Kidney (tissue), 14 donors: ENCODE results near the gene UBE3B. TPM values are rescaled to one million over a fixed set of nuclear protein-coding genes. Genes with fewer than 3 reads are reported as not detected.

ENCODE experiments used
- DNase-seq, 5 donors: peaks; one replicate each; pipeline ENCODE4 v3.0.0-alpha.2; 2013 to 2020
- FAIRE-seq: peaks from 2 replicates; lab custom pipeline; 2012; peaks lifted over from hg19 to GRCh38; lab: Jason Lieb, UNC
- H3K27ac ChIP-seq, 2 donors: one replicate each; pipeline ENCODE4 v1.7.0; 2013; ENCODE audit warnings: low read depth in 2 of 2, low read length in 2 of 2, inconsistent platforms in 1 of 2
- H3K27me3 ChIP-seq: one replicate; pipeline ENCODE4 v1.7.1; 2013; ENCODE audit warnings: low read length, inconsistent platforms; ENCODE audit not compliant: control insufficient read depth, insufficient read depth
- H3K36me3 ChIP-seq, 3 donors: one replicate each; pipeline versions ENCODE4 v1.7.0 to v1.7.1; 2013; ENCODE audit warnings: low read length in 3 of 3, control low read depth in 1 of 3, inconsistent platforms in 1 of 3; ENCODE audit not compliant: insufficient read depth in 3 of 3, control insufficient read depth in 2 of 3
- H3K4me1 ChIP-seq, 3 donors: one replicate each; pipeline versions ENCODE4 v1.7.0 to v1.7.1; 2013; ENCODE audit warnings: low read length in 3 of 3, inconsistent platforms in 1 of 3, low read depth in 1 of 3; ENCODE audit not compliant: control insufficient read depth in 2 of 3, insufficient read depth in 2 of 3
- H3K4me3 ChIP-seq, 3 donors: one replicate each; pipeline versions ENCODE4 v1.7.0 to v1.8.1; 2013; ENCODE audit warnings: low read length in 3 of 3, control low read depth in 1 of 3, inconsistent platforms in 1 of 3
- H3K9ac ChIP-seq, 3 donors: one replicate each; pipeline versions ENCODE4 v1.7.0 to v1.7.1; 2013; ENCODE audit warnings: low read length in 3 of 3, control low read depth in 1 of 3, inconsistent platforms in 1 of 3
- H3K9me3 ChIP-seq, 3 donors: one replicate each; pipeline versions ENCODE4 v1.7.0 to v1.7.1; 2013; ENCODE audit warnings: low read length in 3 of 3, control low read depth in 1 of 3, inconsistent platforms in 1 of 3; ENCODE audit not compliant: control insufficient read depth in 2 of 3, insufficient read depth in 1 of 3
- intact Hi-C: fragments of 100-400 bp; cut with DNase I; formaldehyde crosslinking; loops from one replicate; pipeline ENCODE4 v1.11.1; 2022
- polyA plus RNA-seq: library from polyadenylated mRNA; stranded (reverse); fragments of 350-450 nt; fragmentation: Illumina TruSeq; extraction: RNeasy Lipid Tissue Mini Kit (QIAGEN cat#74804); gene quantifications from one replicate; pipeline ENCODE4 v1.2.3, GENCODE V29; 2014; ENCODE audit warnings: low read depth, low replicate concordance; ENCODE audit not compliant: insufficient read depth
- total RNA-seq: library from RNA; stranded (reverse); fragmentation: NEBNext Ultra II Directional; extraction: Animal tissue kit (Norgen Biotek cat#: 25700); gene quantifications from one replicate; pipeline ENCODE4 v1.2.1, GENCODE V29; 2021
- TF ChIP-seq, protein P1 (sequence below): IDR thresholded peaks from 3 replicates; pipeline ENCODE4 v1.5.1; 2012; ENCODE audit warnings: mild to moderate bottlenecking, moderate library complexity, borderline replicate concordance; ENCODE audit not compliant: insufficient read depth; ENCODE audit errors: extremely low read depth
- donor health status: control.
- donor health status: control.
- donor health status: control.
- donor health status: control.
- donor health status: control.
- donor health status: DM: yes; HTN: yes; CAD: no.
- donor health status: Normal renal cell carcinoma (clear cell type).

UBE3B gene
- total and polyA plus RNA-seq, 2 donors from 2014 or later, result 13.9 to 44.3 TPM

DNA sequence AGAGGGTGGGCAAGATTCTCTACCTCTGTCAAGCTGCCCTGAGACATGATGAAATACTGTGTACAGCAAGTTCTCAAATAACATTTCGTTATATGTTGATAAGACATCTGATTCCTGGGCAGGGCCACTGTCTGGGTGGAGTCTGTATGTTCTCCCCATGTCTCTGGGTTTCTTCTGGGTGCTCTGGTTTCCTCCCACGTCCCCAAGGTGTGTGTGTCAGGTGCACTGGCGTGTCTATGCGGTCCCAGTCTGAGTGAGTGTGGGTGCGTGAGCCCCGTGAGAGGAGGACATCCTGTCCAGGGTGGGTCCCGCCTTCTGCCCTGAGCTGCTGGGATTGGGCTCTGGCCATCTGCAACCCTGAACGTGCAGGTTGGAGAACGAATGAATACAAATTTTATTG lies 30.0 kb upstream of the UBE3B start:
- Histone ChIP-seq H3K9ac (no peak overlapping the region), H3K36me3 (peaks cover 2 to 19% (median 16%) of the 10 kb centered on the region in 3 donors), H3K4me1 (peaks cover 0 to 4% (median 0%) of the 10 kb centered on the region in 3 donors), H3K9me3 (no peaks in the 10 kb centered on the region), H3K27me3 (no peaks in the 10 kb centered on the region), H3K4me3 (no peak overlapping the region), H3K27ac (no peak overlapping the region)
- TF ChIP-seq, protein P1, sequence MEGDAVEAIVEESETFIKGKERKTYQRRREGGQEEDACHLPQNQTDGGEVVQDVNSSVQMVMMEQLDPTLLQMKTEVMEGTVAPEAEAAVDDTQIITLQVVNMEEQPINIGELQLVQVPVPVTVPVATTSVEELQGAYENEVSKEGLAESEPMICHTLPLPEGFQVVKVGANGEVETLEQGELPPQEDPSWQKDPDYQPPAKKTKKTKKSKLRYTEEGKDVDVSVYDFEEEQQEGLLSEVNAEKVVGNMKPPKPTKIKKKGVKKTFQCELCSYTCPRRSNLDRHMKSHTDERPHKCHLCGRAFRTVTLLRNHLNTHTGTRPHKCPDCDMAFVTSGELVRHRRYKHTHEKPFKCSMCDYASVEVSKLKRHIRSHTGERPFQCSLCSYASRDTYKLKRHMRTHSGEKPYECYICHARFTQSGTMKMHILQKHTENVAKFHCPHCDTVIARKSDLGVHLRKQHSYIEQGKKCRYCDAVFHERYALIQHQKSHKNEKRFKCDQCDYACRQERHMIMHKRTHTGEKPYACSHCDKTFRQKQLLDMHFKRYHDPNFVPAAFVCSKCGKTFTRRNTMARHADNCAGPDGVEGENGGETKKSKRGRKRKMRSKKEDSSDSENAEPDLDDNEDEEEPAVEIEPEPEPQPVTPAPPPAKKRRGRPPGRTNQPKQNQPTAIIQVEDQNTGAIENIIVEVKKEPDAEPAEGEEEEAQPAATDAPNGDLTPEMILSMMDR, result no peak
- FAIRE-seq, result no peak
- intact Hi-C loops, result no loop called here
- DNase-seq, result no peak

DNA sequence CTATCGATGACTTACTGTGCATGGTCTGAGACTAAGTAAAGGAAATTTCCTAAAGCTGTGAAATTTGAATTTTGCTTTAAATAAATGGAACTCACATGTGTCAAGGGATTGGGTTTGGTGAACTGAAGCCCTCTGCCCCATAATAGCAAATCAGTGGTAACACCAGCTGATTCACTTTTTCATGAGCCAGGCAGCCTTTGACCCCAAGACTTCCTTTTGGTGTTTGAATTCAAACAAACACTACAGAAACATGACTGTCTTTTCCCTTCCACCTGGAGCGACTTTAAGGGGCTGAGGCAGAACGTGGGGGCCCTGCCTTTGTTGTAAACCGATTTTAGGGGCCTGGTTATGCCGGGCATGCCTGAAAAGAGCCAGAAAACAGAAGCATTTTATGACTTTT lies 29.2 kb upstream of the UBE3B start:
- FAIRE-seq (no peak), DNase-seq (no peak)
- no peak overlapping the region for H3K4me3 ChIP-seq
- H3K4me1 ChIP-seq, result peaks cover 0 to 4% (median 0%) of the 10 kb centered on the region in 3 donors
- H3K27ac ChIP-seq, result no peak overlapping the region
- H3K9me3 ChIP-seq, result no peaks in the 10 kb centered on the region
- no peak overlapping the region for H3K9ac ChIP-seq
- peaks cover 2 to 23% (median 20%) of the 10 kb centered on the region in 3 donors for H3K36me3 ChIP-seq
- intact Hi-C loops, result no loop called here
- no peaks in the 10 kb centered on the region for H3K27me3 ChIP-seq
- TF ChIP-seq, protein P1, result no peak

DNA sequence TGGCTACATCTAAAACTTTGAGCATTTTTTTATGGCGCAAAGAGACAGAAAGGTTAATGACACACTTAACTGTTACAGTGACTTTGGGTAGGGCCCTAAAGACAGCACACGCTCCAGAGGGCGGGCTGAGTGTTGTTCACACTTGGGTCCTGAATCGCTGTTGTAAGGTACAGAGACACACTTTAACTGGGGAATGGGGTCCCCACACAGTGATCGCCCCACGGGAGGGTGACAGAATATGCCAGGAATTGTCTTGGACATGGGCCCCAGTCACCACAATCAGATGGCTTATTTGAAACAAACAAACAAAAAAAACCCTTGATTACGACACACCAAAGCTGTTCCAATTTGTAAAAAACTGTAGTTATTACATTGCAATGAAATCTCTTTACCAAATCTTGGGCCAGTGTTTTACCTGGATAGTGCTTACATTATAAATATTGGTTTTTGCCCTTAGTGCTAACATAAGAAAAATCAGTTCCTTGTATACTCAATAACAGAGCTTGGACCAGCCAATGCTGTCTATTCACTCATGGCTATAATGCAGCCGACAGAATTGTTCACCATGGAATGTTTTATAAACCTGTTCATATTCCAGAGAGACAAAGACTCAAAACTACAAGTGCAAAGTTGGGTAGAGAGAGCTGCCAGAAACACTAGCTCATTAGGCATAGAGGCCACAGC lies 28.6 kb upstream of the UBE3B start:
- intact Hi-C loops, result no loop called here
- TF ChIP-seq, protein P1, result no peak
- Histone ChIP-seq H3K9me3 (no peaks in the 10 kb centered on the region), H3K4me3 (no peak overlapping the region), H3K4me1 (peaks cover 0 to 4% (median 0%) of the 10 kb centered on the region in 3 donors), H3K36me3 (peaks cover 2 to 29% (median 22%) of the 10 kb centered on the region in 3 donors), H3K9ac (no peak overlapping the region), H3K27ac (no peak overlapping the region), H3K27me3 (no peaks in the 10 kb centered on the region)
- no peak for FAIRE-seq
- no peak for DNase-seq
